ENCODE measurements around the gene FGF1.

- TF ChIP-seq CTCF (IDR thresholded peaks at IDR 0.05) (no peak), POLR2A (IDR thresholded peaks at IDR 0.05) (no peak)
Observed at GRCh38 chr5:142661957-142662356, 23.9 kb downstream of the FGF1 start.
